Natural killer cell treated with Interleukin-12 subunit alpha and Interleukin-12 subunit beta and Interleukin-15 and Interleukin-18, amount 100 ng/mL, for 72 hours (primary cell): ENCODE measurements around the gene RFX2. TPM values are rescaled to one million over a fixed set of nuclear protein-coding genes. Genes with fewer than 3 reads are reported as not detected.

Experiments used
- ATAC-seq, 2 donors: fragments of 150-1000 bp; cut with Tn5 transposase in 1 of 2; sonication (Bioruptor Pico), chemical (Tn5 transposase) in 1 of 2; 2 replicates each; pipeline ENCODE4 v1.10.0; 2021
- DNase-seq: peaks from one replicate; pipeline ENCODE4 v3.0.0; 2022; ENCODE audit warnings: low spot score
- H3K27ac Mint-ChIP-seq, 2 donors: 1 replicate in 1 of 2; 2 replicates in 1 of 2; pipeline ENCODE4 v1.8.0; 2022; ENCODE audit warnings: mixed read lengths in 2 of 2, mild to moderate bottlenecking in 1 of 2, moderate library complexity in 1 of 2
- H3K27me3 Mint-ChIP-seq, 2 donors: 1 replicate in 1 of 2; 2 replicates in 1 of 2; pipeline ENCODE4 v1.8.0; 2022; ENCODE audit warnings: mixed read lengths in 2 of 2
- H3K36me3 Mint-ChIP-seq: one replicate; pipeline ENCODE4 v1.8.0; 2022; ENCODE audit warnings: mixed read lengths
- H3K4me1 Mint-ChIP-seq, 2 donors: 1 replicate in 1 of 2; 2 replicates in 1 of 2; pipeline ENCODE4 v1.8.0; 2022; ENCODE audit warnings: low read depth in 2 of 2, mixed read lengths in 2 of 2, mild to moderate bottlenecking in 1 of 2
- H3K4me3 Mint-ChIP-seq: one replicate; pipeline ENCODE4 v1.8.0; 2022; ENCODE audit warnings: mixed read lengths
- H3K9me3 Mint-ChIP-seq: 2 replicates; pipeline ENCODE4 v1.8.0; 2022; ENCODE audit warnings: mixed read lengths
- total RNA-seq, 2 donors: library from RNA; stranded (reverse); gene quantifications; one replicate each; pipeline ENCODE4 v1.2.3, GENCODE V29; 2022

RFX2 gene
- total RNA-seq, 2 donors from 2014 or later: 6.6 to 6.9 TPM

DNA sequence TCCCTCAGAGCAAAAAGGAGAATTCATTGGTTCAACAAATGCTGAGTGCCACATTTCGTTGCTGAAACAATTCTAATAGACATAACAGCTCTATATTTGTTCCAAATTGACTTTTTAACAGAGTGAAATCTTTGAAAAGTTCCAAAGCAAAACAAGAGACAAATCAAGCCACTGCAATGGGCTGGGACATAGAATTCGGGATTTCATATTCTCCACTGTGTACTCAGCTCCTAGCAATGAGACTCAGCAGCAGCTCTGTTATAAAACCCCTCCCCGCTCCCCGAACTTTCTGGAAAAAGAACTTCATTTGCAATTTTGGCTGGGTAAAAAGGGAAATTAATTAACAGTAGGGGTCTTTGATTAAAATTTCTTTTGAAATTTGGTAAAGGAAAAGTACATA is 11.3 kb downstream of the RFX2 start:
- no peaks in the 10 kb centered on the region for H3K27me3 Mint-ChIP-seq
- H3K4me3 Mint-ChIP-seq: no peak overlapping the region
- H3K27ac Mint-ChIP-seq: no peak overlapping the region
- ATAC-seq (no peak), DNase-seq (no peak)
- peaks cover 14% of the 10 kb centered on the region in 2 donors for H3K4me1 Mint-ChIP-seq
- H3K9me3 Mint-ChIP-seq: peaks cover 7% of the 10 kb centered on the region
- peaks cover 9% of the 10 kb centered on the region for H3K36me3 Mint-ChIP-seq

DNA sequence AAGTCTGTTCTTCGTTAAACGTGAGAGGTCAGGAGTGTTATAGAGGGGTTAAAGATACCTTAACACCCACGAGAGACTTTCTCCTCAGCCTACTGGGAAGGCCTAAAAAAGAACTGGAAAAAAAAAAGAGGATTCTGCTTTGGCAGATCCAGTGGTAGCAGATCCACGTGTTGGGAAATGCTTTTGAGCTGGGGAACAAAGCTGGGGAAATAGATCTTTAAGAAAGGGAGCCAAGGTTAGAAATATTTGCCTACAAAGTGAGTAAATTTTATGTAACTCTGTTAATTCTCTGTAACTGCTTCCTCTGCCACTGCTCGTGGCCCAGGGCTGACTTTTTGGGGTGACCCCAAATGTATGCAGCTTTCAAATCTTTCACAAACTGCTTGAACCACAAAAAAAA is 11.7 kb downstream of the RFX2 start:
- Mint-ChIP-seq H3K27me3 (no peaks in the 10 kb centered on the region), H3K4me1 (peaks cover 14% of the 10 kb centered on the region in 2 donors), H3K27ac (no peak overlapping the region), H3K4me3 (no peak overlapping the region), H3K36me3 (peaks cover 9% of the 10 kb centered on the region), H3K9me3 (peaks cover 7% of the 10 kb centered on the region)
- DNase-seq: no peak
- no peak for ATAC-seq

DNA sequence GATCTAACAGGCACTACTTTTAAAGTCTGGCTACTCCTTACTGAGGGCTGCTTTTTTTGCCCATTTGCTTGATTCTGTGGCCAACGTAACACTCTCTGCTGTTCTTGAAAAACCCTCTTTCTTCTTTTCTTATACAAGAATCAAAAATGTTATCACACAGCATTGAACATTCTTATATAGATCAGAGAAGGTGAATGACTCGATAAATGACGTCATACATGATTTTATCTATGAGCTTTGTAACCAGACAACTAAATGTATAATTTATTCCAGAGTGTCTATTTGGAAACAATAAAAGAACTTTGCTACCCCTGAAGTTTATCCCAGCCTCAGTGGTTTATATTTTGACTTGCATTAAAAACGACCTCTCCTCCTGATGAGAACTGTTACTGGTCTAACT is 12.4 kb downstream of the RFX2 start:
- H3K27ac Mint-ChIP-seq: no peak overlapping the region
- no peak overlapping the region for H3K4me3 Mint-ChIP-seq
- DNase-seq (no peak), ATAC-seq (no peak)
- H3K36me3 Mint-ChIP-seq: peaks cover 9% of the 10 kb centered on the region
- peaks cover 7% of the 10 kb centered on the region for H3K9me3 Mint-ChIP-seq
- H3K27me3 Mint-ChIP-seq: no peaks in the 10 kb centered on the region
- H3K4me1 Mint-ChIP-seq: peaks cover 14% of the 10 kb centered on the region in 2 donors

DNA sequence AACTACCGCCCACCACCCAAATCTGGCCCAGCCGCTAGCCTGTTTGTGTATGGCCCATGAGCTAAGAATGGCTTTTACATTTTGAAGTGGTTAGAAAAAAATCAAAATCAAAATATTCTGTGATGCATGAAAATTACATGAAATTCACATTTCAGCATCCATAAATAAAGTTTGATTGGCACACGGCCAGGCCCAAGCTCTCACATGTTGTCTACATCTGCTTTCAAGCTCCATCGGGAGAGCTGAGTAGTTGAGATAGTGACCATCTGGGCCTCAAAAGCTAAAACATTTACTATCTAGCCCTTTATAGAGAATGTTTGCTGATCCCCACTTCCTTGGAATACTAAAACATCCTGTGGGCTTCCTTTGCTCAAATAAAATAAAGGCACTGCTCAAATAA is 14.5 kb downstream of the RFX2 start:
- DNase-seq (no peak), ATAC-seq (no peak)
- Mint-ChIP-seq H3K9me3 (peaks cover 7% of the 10 kb centered on the region), H3K4me1 (peaks cover 8 to 10% of the 10 kb centered on the region in 2 donors), H3K4me3 (no peak overlapping the region), H3K36me3 (peaks cover 9% of the 10 kb centered on the region), H3K27ac (no peak overlapping the region), H3K27me3 (peaks cover 11% of the 10 kb centered on the region in 2 donors)

DNA sequence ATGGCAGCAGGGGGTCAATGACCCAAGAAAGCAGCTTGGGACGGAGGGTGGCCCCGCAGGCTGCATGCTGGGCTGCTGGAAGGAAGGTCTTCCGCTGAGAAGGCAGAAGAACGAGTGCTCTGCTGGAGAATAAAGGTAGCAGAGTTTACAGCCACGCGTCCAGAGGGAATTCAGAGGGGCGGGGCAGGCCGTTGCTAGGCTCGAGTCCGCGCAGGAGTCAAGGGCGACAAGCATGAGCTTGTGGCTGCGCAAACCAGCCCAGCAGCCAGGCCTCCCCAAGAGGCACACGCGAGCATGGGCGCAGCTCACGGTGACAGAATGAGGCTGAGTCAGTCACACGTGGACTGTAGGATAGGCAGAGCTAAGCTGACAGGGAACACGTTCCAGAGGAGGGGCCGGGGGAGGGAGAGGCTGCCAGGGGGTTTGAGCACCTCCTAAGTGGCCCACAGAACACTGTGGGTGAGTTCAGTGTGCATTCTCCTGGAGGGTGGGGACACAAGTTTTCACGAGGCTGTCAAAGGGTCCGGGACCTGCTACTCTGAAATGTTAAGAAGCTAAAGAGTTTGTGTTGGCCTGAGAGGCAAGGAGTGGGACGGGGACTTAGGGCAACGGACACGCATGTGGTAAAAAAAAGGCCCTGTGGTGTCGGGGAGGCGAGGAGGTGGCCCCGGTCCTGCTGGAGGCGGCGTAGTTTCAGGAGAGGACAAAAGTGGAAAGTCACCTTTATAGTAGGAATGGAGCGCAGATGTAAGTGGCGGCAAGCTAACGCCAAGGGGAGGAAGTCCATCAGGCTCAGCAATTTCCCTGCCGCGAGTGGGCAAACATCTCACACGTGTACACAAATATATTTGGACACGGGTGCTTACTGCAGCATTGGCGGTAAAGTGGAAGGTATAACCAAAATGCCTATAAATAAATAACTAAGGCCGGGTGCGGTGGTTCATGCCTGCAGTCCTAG is 17.7 kb downstream of the RFX2 start:
- H3K27ac Mint-ChIP-seq: no peak overlapping the region

DNA sequence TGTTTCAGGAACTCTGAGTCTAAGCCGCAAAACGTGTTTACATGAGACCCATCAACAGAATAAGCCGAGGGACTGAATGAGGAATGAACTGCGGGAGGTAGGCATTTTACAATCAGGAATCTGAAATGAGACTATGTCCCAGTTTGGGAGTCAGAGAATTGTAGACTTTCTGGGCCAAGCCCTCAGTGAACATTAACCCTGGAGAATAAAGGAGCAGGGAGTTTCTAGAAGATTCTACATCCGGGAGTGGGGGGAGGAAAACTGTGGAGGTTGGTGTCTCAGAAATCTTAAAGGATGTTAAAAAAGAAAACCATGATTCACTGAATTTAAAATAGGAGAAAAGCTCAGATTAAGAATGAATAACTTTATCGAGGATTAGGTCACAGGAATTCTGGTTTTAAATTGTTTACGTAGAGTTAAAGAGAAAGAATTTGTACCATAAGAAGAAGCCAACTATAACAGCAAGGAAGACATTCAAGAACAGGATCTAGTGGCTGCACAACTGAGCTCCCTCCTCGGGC is 18.5 kb downstream of the RFX2 start:
- Mint-ChIP-seq H3K36me3 (no peaks in the 10 kb centered on the region), H3K4me3 (no peak overlapping the region), H3K27me3 (peaks cover 25% of the 10 kb centered on the region in 2 donors), H3K9me3 (no peaks in the 10 kb centered on the region), H3K27ac (no peak overlapping the region), H3K4me1 (peaks cover 15 to 17% of the 10 kb centered on the region in 2 donors)
- ATAC-seq (no peak), DNase-seq (no peak)

More for the DNA sequence above, 17.7 kb downstream of the RFX2 start:
- Mint-ChIP-seq H3K9me3 (no peaks in the 10 kb centered on the region), H3K36me3 (no peaks in the 10 kb centered on the region), H3K4me1 (peaks cover 7 to 10% of the 10 kb centered on the region in 2 donors), H3K4me3 (no peak overlapping the region), H3K27me3 (peaks cover 18% of the 10 kb centered on the region in 2 donors)
- DNase-seq: no peak
- peak in 1 of 2 donors; percentile 20 for ATAC-seq

DNA sequence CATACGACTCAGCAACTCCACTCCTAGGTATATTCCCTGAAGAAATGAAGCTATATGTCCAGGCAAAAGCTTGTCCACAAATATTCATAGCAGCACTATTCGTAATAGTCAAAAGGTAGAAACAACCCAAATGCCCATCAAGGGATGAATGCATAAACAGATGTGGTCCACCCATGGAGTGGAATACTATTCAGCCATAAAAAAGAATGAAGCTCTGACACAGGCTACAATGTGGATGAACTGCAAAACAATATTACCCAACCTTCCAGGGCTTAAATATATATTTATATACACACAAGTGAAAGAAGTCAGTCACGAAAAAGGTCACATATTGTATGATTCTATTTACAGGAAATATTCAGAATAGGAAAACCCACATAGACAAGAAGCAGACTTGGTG is 19.7 kb downstream of the RFX2 start:
- Mint-ChIP-seq H3K27ac (no peak overlapping the region), H3K4me1 (peaks cover 20 to 23% of the 10 kb centered on the region in 2 donors), H3K9me3 (no peaks in the 10 kb centered on the region), H3K4me3 (no peak overlapping the region), H3K27me3 (peaks cover 25 to 28% of the 10 kb centered on the region in 2 donors), H3K36me3 (no peaks in the 10 kb centered on the region)
- ATAC-seq: no peak
- no peak for DNase-seq

DNA sequence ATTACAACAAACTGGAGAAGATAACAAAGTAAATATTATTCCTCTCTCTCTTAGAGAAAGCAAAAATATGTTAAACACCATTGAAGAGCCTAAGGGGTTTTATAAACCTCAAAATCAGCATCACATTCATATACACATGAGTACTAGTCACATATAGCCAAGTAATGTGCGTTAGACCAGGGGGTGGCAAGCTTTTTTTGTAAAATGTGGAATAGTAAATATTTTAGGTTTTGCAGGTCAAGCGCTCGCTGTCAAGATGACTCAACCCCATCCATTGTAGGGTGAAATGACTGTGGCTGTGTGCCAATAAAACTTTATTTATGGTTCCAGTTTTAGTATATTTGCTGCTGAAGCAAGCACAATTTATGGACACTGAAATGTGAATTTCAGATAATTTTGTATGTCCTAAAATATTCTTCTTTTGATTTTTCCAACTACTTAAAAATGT is 21.7 kb downstream of the RFX2 start:
- H3K9me3 Mint-ChIP-seq: no peaks in the 10 kb centered on the region
- no peaks in the 10 kb centered on the region for H3K36me3 Mint-ChIP-seq
- no peak overlapping the region for H3K4me3 Mint-ChIP-seq
- no peak overlapping the region for H3K27ac Mint-ChIP-seq
- peaks cover 28 to 33% of the 10 kb centered on the region in 2 donors for H3K27me3 Mint-ChIP-seq
- peaks cover 20 to 23% of the 10 kb centered on the region in 2 donors for H3K4me1 Mint-ChIP-seq
- ATAC-seq (no peak), DNase-seq (no peak)

DNA sequence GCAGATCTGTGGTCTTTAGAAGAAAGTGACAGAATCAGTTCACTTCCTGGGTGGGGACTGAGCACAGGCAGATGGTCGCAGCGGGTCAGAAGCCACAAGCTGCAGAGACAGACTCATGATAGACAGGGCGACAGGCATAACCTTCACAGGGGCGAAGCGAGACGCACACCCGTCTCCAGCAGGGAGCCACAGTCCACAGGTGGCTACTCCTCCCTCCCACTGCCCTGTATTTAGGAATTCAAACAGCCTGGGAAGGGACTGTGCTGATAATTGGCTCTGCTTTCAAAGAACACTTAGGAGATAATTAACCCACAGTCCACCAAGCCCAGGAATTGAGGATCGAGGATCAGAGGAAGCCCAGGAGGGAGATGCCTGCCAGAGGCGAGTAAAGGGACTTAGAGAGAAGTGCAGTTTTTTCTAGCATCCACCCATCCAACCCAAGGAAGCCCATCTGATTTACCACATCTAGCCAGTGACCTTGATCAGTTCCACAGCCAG is 23.2 kb downstream of the RFX2 start:
- peaks cover 24 to 32% of the 10 kb centered on the region in 2 donors for H3K27me3 Mint-ChIP-seq
- DNase-seq (no peak), ATAC-seq (peak; percentile 71 to 75)
- H3K27ac Mint-ChIP-seq: peak overlapping the region in 1 of 2 donors; percentile 31
- H3K9me3 Mint-ChIP-seq: no peaks in the 10 kb centered on the region
- peak overlapping the region; percentile 67 for H3K4me3 Mint-ChIP-seq
- H3K4me1 Mint-ChIP-seq: peaks cover 20 to 23% of the 10 kb centered on the region in 2 donors
- no peaks in the 10 kb centered on the region for H3K36me3 Mint-ChIP-seq

DNA sequence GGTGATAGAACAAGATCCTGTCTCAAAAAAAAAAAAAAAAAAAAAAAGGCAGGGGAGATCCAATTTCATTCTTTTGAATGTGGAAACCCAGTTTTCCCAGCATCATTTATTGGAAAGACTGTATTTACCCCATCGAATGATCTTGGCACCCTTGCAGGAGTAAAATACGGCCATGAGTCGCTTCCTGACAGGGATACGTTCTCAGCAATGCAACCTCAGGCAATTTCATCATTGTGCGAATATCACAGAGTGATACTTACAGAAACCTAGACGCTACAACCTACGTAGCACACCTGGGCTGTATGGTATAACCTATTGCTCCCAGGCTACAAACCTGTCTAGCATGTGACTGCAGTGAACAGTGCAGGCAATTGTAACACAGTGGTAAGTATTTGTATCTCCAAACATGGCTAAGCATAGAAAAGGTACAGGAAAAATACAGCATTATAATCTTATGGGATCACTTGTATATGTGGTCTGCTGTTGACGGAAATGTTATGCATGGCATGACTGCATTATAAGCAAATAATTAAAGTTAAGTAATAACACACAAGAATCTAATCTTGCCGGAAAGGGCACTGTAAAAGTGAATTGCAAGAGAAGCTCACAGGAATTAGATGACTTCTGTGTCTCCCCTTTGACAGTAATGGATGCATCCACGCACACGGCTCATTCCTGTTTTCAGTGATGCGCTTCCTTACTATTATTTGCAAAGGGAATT is 24.1 kb downstream of the RFX2 start:
- H3K4me3 Mint-ChIP-seq: peak overlapping the region; percentile 67
- H3K27ac Mint-ChIP-seq: no peak overlapping the region
- H3K4me1 Mint-ChIP-seq: peaks cover 20 to 23% of the 10 kb centered on the region in 2 donors
- ATAC-seq (no peak), DNase-seq (no peak)
- peaks cover 17 to 23% of the 10 kb centered on the region in 2 donors for H3K27me3 Mint-ChIP-seq
- no peaks in the 10 kb centered on the region for H3K9me3 Mint-ChIP-seq
- H3K36me3 Mint-ChIP-seq: no peaks in the 10 kb centered on the region

DNA sequence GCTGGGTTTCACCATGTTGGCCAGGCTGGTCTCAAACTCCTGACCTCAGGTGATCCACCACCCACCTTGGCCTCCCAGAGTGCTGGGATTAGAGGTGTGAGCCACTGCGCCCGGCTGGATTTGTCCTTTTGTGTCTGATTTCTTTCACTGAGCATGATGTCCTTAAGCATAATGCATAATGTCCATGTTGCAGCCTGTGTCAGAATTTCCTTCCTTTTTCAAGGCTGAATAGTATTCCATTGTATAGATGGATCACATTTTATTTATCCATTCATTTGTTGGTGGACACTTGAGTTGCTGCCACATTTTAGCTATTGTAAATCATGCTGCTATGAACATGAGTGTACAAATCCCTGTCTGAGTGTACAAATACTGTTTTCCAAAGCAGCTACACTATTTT is 25.5 kb downstream of the RFX2 start:
- Mint-ChIP-seq H3K36me3 (no peaks in the 10 kb centered on the region), H3K4me1 (peaks cover 20 to 21% of the 10 kb centered on the region in 2 donors), H3K27ac (no peak overlapping the region), H3K9me3 (no peaks in the 10 kb centered on the region), H3K27me3 (peaks cover 14 to 22% of the 10 kb centered on the region in 2 donors), H3K4me3 (no peak overlapping the region)
- no peak for ATAC-seq
- no peak for DNase-seq

DNA sequence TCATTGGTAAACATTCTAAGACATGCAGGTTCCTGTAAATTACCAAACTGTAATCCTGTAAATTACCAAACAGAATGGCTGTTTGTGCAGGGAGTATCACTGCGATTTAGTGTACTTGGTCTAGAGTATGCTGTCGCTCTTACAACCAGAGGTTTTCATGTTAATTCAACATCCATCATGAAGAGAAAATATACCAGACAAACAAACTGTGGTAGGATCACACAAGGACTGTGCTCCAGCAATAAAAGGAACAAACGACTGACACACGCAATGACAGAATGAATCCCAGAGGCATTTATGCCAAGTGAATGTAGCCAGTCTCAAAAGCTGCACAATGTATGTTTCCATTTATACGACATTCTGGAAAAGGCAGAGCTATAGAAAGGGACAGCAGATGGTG is 31.2 kb downstream of the RFX2 start:
- Mint-ChIP-seq H3K9me3 (no peaks in the 10 kb centered on the region), H3K27me3 (peaks cover 0 to 5% of the 10 kb centered on the region in 2 donors), H3K36me3 (no peaks in the 10 kb centered on the region), H3K27ac (no peak overlapping the region), H3K4me1 (no peaks in the 10 kb centered on the region), H3K4me3 (no peak overlapping the region)
- no peak for DNase-seq
- no peak for ATAC-seq

DNA sequence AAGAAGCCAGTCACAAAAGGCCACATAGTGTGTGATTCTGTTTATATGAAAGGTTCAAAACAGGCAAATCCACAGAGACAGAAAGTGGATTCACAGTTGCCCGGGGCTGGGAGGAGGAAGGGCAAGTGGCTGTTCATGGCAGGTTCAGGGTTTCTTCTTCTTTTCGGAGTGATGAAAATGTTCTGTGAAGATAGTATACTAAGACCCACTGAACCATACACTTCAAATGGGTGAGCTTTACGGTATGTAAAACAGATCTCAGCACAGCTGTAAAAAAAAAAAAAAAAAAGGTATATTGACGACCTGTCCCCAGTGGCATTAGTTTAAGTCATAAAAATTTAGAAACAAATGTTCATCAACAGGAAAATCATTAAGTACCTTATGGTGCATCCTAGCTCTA is 32.2 kb downstream of the RFX2 start:
- Mint-ChIP-seq H3K4me3 (no peak overlapping the region), H3K27ac (no peak overlapping the region), H3K4me1 (no peaks in the 10 kb centered on the region), H3K36me3 (no peaks in the 10 kb centered on the region), H3K27me3 (peaks cover 0 to 8% of the 10 kb centered on the region in 2 donors), H3K9me3 (no peaks in the 10 kb centered on the region)
- DNase-seq (no peak), ATAC-seq (no peak)
